NB4 (cell line): ENCODE data around the gene CYBA.
A peak's percentile ranks its signal among the peaks of the same experiment; 100 is the strongest.

ENCODE experiments used
- DNase-seq: peaks from one replicate; pipeline ENCODE4 v3.0.0; 2010; ENCODE audit warnings: low read depth
- H3K4me3 ChIP-seq: one replicate; pipeline ENCODE4 v1.5.1; 2011; ENCODE audit warnings: mild to moderate bottlenecking, low read depth, low read length, moderate library complexity
- MAX ChIP-seq: IDR thresholded peaks from 2 replicates; pipeline ENCODE4 v1.6.1; 2011; ENCODE audit warnings: low read depth, low read length
- MYC ChIP-seq: IDR thresholded peaks from 2 replicates; pipeline ENCODE4 v1.6.1; 2011; ENCODE audit warnings: low read depth, low read length
- POLR2A ChIP-seq: IDR thresholded peaks from 2 replicates; pipeline ENCODE4 v1.6.1; 2011; ENCODE audit warnings: mild to moderate bottlenecking; ENCODE audit not compliant: insufficient read length; ENCODE audit errors: extremely low read depth
- TF ChIP-seq, protein P1 (sequence below): IDR thresholded peaks from one replicate; pipeline ENCODE4 v1.5.1; 2012; ENCODE audit warnings: low read depth, low read length

Gene CYBA

GRCh38 chr16:88687254-88687576 lies 36.4 kb upstream of the CYBA start:
- no peak for DNase-seq
- no peak overlapping the region for H3K4me3 ChIP-seq
- no peak for TF ChIP-seq MAX
- TF ChIP-seq MYC = no peak

DNA sequence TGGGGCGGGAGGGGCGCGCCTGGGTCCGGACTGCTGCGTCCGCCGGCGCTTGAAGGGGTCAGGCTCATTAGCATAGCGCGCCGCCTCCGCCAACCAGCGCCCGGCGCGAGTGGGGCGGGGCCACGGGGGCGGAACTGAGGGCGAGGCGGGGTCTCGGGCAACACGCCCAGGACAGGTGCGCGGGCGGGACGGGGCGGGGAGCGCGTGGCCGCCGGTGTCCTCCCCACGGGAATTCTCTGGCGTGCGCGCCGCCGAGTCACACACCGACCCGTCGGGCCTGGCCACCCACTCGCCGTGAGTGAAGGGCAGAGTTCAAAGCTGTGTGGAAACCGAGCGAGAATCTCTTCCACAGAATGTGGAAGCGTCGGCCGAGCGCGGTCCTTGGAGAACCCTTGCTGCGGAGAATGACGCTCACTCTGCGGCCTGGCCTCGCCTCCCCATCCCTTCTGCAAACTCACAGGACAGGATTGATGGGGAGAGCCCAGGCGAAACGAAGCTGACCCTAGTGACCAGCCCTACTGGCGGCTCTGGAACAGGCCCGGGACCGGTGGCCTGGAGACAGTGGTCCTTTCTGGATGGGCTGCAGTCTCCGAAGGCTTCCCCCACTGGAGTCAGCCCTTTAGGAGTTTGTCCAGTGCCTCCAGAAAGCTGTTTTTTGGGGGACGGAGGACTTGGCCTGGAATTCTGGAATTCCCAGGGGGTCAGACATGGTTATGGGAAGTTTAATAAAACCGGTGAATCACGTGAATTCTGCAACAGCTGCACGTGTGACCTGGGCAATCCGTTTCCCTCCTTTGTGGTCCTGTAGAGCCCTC lies 35.8 kb upstream of the CYBA start, which contains the start of gene SNAI3:
Gene SNAI3, minus strand, starts transcription at position 69 of the 815 bp plus-strand sequence. CDS start 101 bp downstream, outside the sequence.
- peak; percentile 96 for DNase-seq
- H3K4me3 ChIP-seq = peak within 1 kb of the TSS; percentile 75
- no peak for TF ChIP-seq MYC
- no peak for TF ChIP-seq POLR2A
- TF ChIP-seq, protein P1, sequence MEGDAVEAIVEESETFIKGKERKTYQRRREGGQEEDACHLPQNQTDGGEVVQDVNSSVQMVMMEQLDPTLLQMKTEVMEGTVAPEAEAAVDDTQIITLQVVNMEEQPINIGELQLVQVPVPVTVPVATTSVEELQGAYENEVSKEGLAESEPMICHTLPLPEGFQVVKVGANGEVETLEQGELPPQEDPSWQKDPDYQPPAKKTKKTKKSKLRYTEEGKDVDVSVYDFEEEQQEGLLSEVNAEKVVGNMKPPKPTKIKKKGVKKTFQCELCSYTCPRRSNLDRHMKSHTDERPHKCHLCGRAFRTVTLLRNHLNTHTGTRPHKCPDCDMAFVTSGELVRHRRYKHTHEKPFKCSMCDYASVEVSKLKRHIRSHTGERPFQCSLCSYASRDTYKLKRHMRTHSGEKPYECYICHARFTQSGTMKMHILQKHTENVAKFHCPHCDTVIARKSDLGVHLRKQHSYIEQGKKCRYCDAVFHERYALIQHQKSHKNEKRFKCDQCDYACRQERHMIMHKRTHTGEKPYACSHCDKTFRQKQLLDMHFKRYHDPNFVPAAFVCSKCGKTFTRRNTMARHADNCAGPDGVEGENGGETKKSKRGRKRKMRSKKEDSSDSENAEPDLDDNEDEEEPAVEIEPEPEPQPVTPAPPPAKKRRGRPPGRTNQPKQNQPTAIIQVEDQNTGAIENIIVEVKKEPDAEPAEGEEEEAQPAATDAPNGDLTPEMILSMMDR = no peak
- no peak for TF ChIP-seq MAX

GRCh38 chr16:88686062-88686438 lies 35.2 kb upstream of the CYBA start:
- DNase-seq = no peak
- H3K4me3 ChIP-seq = peak overlapping the region; percentile 75
- TF ChIP-seq, protein P1 = no peak
- no peak; the same call in 1 of the 2 replicates for TF ChIP-seq MYC
- TF ChIP-seq POLR2A = no peak
- TF ChIP-seq MAX = no peak

GRCh38 chr16:88685156-88686061 lies 34.6 kb upstream of the CYBA start:
- H3K4me3 ChIP-seq = peak overlapping the region; percentile 75
- no peak for TF ChIP-seq POLR2A
- TF ChIP-seq MAX = peak; percentile 81
- TF ChIP-seq MYC = peak; percentile 85
- TF ChIP-seq, protein P1 = peak; percentile 87
- peak; percentile 87 for DNase-seq

DNA sequence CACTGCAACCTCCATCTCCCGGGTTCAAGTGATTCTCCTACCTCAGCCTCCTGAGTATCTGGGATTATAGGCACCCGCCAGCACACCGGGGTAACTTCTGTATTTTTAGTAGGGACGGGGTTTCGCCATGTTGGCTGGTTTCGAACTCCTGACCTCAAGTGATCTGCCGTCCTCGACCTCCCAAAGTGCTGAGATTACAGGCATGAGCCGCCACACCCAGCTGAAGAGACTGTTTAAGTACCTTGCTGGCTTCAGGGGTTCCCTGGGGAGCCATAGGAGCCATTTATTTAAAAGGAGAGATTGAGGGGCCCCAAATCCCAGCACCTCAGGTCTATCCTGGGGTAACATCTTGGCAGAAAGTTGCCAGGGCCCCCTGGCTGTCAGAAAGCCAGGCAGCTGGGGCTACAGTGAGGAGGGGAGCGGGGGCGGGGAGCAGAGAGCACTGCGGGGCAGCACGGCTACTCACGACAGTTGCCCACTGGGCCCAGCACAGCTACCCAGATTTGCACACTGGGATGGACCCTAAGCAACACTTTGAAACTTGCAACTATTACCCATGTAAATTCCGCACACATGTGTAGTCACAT lies 33.8 kb upstream of the CYBA start:
- TF ChIP-seq POLR2A (no peak), MAX (no peak), MYC (no peak)
- TF ChIP-seq, protein P1 = no peak
- DNase-seq = peak; percentile 51
- H3K4me3 ChIP-seq = peak overlapping the region; percentile 75
